ENCODE results near the gene FBXL17. TPM values are rescaled to one million over a fixed set of nuclear protein-coding genes. Genes with fewer than 3 reads are reported as not detected.

The FBXL17 gene
- total RNA-seq, 1 donor from 2014 or later, result 22.4 TPM

GRCh38 chr5:108016101-108016500 is 365.8 kb downstream of the FBXL17 start:
- Histone ChIP-seq H3K27ac (ENCODE audit: low read depth, low read length) (no peak overlapping the region), H3K9me3 (ENCODE audit: control insufficient read depth in 3 of 3, low read length in 3 of 3) (no peaks in the 10 kb centered on the region), H3K27me3 (ENCODE audit: control insufficient read depth in 3 of 3, insufficient read depth in 3 of 3, low read length in 3 of 3) (no peaks in the 10 kb centered on the region), H3K4me3 (ENCODE audit: low read length in 3 of 3) (no peak overlapping the region), H3K4me1 (ENCODE audit: control insufficient read depth in 3 of 3, insufficient read depth in 3 of 3, low read length in 3 of 3) (no peaks in the 10 kb centered on the region), H3K36me3 (ENCODE audit: control insufficient read depth in 3 of 3, insufficient read depth in 3 of 3, low read length in 3 of 3) (no peaks in the 10 kb centered on the region), H3K9ac (ENCODE audit: low read depth in 1 of 3, low read length in 3 of 3) (no peak overlapping the region)

- no peaks in the 10 kb centered on the region for H3K36me3 ChIP-seq (ENCODE audit: control insufficient read depth in 3 of 3, insufficient read depth in 3 of 3, low read length in 3 of 3)
- no peak overlapping the region for H3K9ac ChIP-seq (ENCODE audit: low read depth in 1 of 3, low read length in 3 of 3)
- no peaks in the 10 kb centered on the region for H3K9me3 ChIP-seq (ENCODE audit: control insufficient read depth in 3 of 3, low read length in 3 of 3)
- H3K27me3 ChIP-seq (ENCODE audit: control insufficient read depth in 3 of 3, insufficient read depth in 3 of 3, low read length in 3 of 3), result no peaks in the 10 kb centered on the region
- H3K4me1 ChIP-seq (ENCODE audit: control insufficient read depth in 3 of 3, insufficient read depth in 3 of 3, low read length in 3 of 3), result no peaks in the 10 kb centered on the region
- no peak overlapping the region for H3K4me3 ChIP-seq (ENCODE audit: low read length in 3 of 3)
- H3K27ac ChIP-seq (ENCODE audit: low read depth, low read length), result no peak overlapping the region
These were observed 375.1 kb downstream of the FBXL17 start for GRCh38 chr5:108006791-108007190.

GRCh38 chr5:108003178-108003577 is 378.7 kb downstream of the FBXL17 start:
- Histone ChIP-seq H3K4me1 (ENCODE audit: control insufficient read depth in 3 of 3, insufficient read depth in 3 of 3, low read length in 3 of 3) (no peaks in the 10 kb centered on the region), H3K27me3 (ENCODE audit: control insufficient read depth in 3 of 3, insufficient read depth in 3 of 3, low read length in 3 of 3) (no peaks in the 10 kb centered on the region), H3K27ac (ENCODE audit: low read depth, low read length) (no peak overlapping the region), H3K36me3 (ENCODE audit: control insufficient read depth in 3 of 3, insufficient read depth in 3 of 3, low read length in 3 of 3) (no peaks in the 10 kb centered on the region), H3K4me3 (ENCODE audit: low read length in 3 of 3) (no peak overlapping the region), H3K9me3 (ENCODE audit: control insufficient read depth in 3 of 3, low read length in 3 of 3) (no peaks in the 10 kb centered on the region), H3K9ac (ENCODE audit: low read depth in 1 of 3, low read length in 3 of 3) (no peak overlapping the region)

- H3K4me3 ChIP-seq (ENCODE audit: low read length in 3 of 3), result no peak overlapping the region
- no peaks in the 10 kb centered on the region for H3K9me3 ChIP-seq (ENCODE audit: control insufficient read depth in 3 of 3, low read length in 3 of 3)
- H3K27me3 ChIP-seq (ENCODE audit: control insufficient read depth in 3 of 3, insufficient read depth in 3 of 3, low read length in 3 of 3), result no peaks in the 10 kb centered on the region
- H3K36me3 ChIP-seq (ENCODE audit: control insufficient read depth in 3 of 3, insufficient read depth in 3 of 3, low read length in 3 of 3), result no peaks in the 10 kb centered on the region
- H3K27ac ChIP-seq (ENCODE audit: low read depth, low read length), result no peak overlapping the region
- H3K4me1 ChIP-seq (ENCODE audit: control insufficient read depth in 3 of 3, insufficient read depth in 3 of 3, low read length in 3 of 3), result no peaks in the 10 kb centered on the region
- H3K9ac ChIP-seq (ENCODE audit: low read depth in 1 of 3, low read length in 3 of 3), result no peak overlapping the region
These were observed 380.7 kb downstream of the FBXL17 start for GRCh38 chr5:108001222-108001621.

- no peak overlapping the region for H3K27ac ChIP-seq (ENCODE audit: low read depth, low read length)
These were observed 384.4 kb downstream of the FBXL17 start for GRCh38 chr5:107997338-107997980.

GRCh38 chr5:107993341-107993740 is 388.6 kb downstream of the FBXL17 start:
- no peak overlapping the region for H3K4me3 ChIP-seq (ENCODE audit: low read length in 3 of 3)
- no peak overlapping the region for H3K27ac ChIP-seq (ENCODE audit: low read depth, low read length)
- no peaks in the 10 kb centered on the region for H3K9me3 ChIP-seq (ENCODE audit: control insufficient read depth in 3 of 3, low read length in 3 of 3)
- H3K27me3 ChIP-seq (ENCODE audit: control insufficient read depth in 3 of 3, insufficient read depth in 3 of 3, low read length in 3 of 3), result no peaks in the 10 kb centered on the region
- no peak overlapping the region for H3K9ac ChIP-seq (ENCODE audit: low read depth in 1 of 3, low read length in 3 of 3)
- H3K4me1 ChIP-seq (ENCODE audit: control insufficient read depth in 3 of 3, insufficient read depth in 3 of 3, low read length in 3 of 3), result no peaks in the 10 kb centered on the region
- no peaks in the 10 kb centered on the region for H3K36me3 ChIP-seq (ENCODE audit: control insufficient read depth in 3 of 3, insufficient read depth in 3 of 3, low read length in 3 of 3)

More at GRCh38 chr5:107997338-107997980, 384.4 kb downstream of the FBXL17 start:
- Histone ChIP-seq H3K36me3 (ENCODE audit: control insufficient read depth in 3 of 3, insufficient read depth in 3 of 3, low read length in 3 of 3) (no peaks in the 10 kb centered on the region), H3K9ac (ENCODE audit: low read depth in 1 of 3, low read length in 3 of 3) (no peak overlapping the region), H3K9me3 (ENCODE audit: control insufficient read depth in 3 of 3, low read length in 3 of 3) (no peaks in the 10 kb centered on the region), H3K4me1 (ENCODE audit: control insufficient read depth in 3 of 3, insufficient read depth in 3 of 3, low read length in 3 of 3) (no peaks in the 10 kb centered on the region), H3K27me3 (ENCODE audit: control insufficient read depth in 3 of 3, insufficient read depth in 3 of 3, low read length in 3 of 3) (no peaks in the 10 kb centered on the region), H3K4me3 (ENCODE audit: low read length in 3 of 3) (no peak overlapping the region)

- H3K9me3 ChIP-seq (ENCODE audit: control insufficient read depth in 3 of 3, low read length in 3 of 3), result no peaks in the 10 kb centered on the region
- no peaks in the 10 kb centered on the region for H3K27me3 ChIP-seq (ENCODE audit: control insufficient read depth in 3 of 3, insufficient read depth in 3 of 3, low read length in 3 of 3)
- no peak overlapping the region for H3K27ac ChIP-seq (ENCODE audit: low read depth, low read length)
- no peaks in the 10 kb centered on the region for H3K4me1 ChIP-seq (ENCODE audit: control insufficient read depth in 3 of 3, insufficient read depth in 3 of 3, low read length in 3 of 3)
- no peaks in the 10 kb centered on the region for H3K36me3 ChIP-seq (ENCODE audit: control insufficient read depth in 3 of 3, insufficient read depth in 3 of 3, low read length in 3 of 3)
- H3K9ac ChIP-seq (ENCODE audit: low read depth in 1 of 3, low read length in 3 of 3), result no peak overlapping the region
- H3K4me3 ChIP-seq (ENCODE audit: low read length in 3 of 3), result no peak overlapping the region
These were observed 390.8 kb downstream of the FBXL17 start for GRCh38 chr5:107990881-107991810.

GRCh38 chr5:107985144-107985543 is 396.8 kb downstream of the FBXL17 start:
- Histone ChIP-seq H3K4me1 (ENCODE audit: control insufficient read depth in 3 of 3, insufficient read depth in 3 of 3, low read length in 3 of 3) (peaks cover 0 to 5% (median 0%) of the 10 kb centered on the region in 3 donors), H3K27me3 (ENCODE audit: control insufficient read depth in 3 of 3, insufficient read depth in 3 of 3, low read length in 3 of 3) (no peaks in the 10 kb centered on the region), H3K9ac (ENCODE audit: low read depth in 1 of 3, low read length in 3 of 3) (no peak overlapping the region), H3K9me3 (ENCODE audit: control insufficient read depth in 3 of 3, low read length in 3 of 3) (no peaks in the 10 kb centered on the region), H3K36me3 (ENCODE audit: control insufficient read depth in 3 of 3, insufficient read depth in 3 of 3, low read length in 3 of 3) (no peaks in the 10 kb centered on the region), H3K27ac (ENCODE audit: low read depth, low read length) (no peak overlapping the region), H3K4me3 (ENCODE audit: low read length in 3 of 3) (no peak overlapping the region)

- Histone ChIP-seq H3K4me3 (ENCODE audit: low read length in 3 of 3) (no peak overlapping the region), H3K36me3 (ENCODE audit: control insufficient read depth in 3 of 3, insufficient read depth in 3 of 3, low read length in 3 of 3) (no peaks in the 10 kb centered on the region), H3K9me3 (ENCODE audit: control insufficient read depth in 3 of 3, low read length in 3 of 3) (no peaks in the 10 kb centered on the region), H3K4me1 (ENCODE audit: control insufficient read depth in 3 of 3, insufficient read depth in 3 of 3, low read length in 3 of 3) (peaks cover 0 to 5% (median 0%) of the 10 kb centered on the region in 3 donors), H3K27me3 (ENCODE audit: control insufficient read depth in 3 of 3, insufficient read depth in 3 of 3, low read length in 3 of 3) (no peaks in the 10 kb centered on the region), H3K9ac (ENCODE audit: low read depth in 1 of 3, low read length in 3 of 3) (no peak overlapping the region), H3K27ac (ENCODE audit: low read depth, low read length) (no peak overlapping the region)
These were observed 399.0 kb downstream of the FBXL17 start for GRCh38 chr5:107982703-107983425.
